ENCODE results near the gene ID4.
A peak's percentile ranks its signal among the peaks of the same experiment; 100 is the strongest.

The ID4 gene

DNA sequence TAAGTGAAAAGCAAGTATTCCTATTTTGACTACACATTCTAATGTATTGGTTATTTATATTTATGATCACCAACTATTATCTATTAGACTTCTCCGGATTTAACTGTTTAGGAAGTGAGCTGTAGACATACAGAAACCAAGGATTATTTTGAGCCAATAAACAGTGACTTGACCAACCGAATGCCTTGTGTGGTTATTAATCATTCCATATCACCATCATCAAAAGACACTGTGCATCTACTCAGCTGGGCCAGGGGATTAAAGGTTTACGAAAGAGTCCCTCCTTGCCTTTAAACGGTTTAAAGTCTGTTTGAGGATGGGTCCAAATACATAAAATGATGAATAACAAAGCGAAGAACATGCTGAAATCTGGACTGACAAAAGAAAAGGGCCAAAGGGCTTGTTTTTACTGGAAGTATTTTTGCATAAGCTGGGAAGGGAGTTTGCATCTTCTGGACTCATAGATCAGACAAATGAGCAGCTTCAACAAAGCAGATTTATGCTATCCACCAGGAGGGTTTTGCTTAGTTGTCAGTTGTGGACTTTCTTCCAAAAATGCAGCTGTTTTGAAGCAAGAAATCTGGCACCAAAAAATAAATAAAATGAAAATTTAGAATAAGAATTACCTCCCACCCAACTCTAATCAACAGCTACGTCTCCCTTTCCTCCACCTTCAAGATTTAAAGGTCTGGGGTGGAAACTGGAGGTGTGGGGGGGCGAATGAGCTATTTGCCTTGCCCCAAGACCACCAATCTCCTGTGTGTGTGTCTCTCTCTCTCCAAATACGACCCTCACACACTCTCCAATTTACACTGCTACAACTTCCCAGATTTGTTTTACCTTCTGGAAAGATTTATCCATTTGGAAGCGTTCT lies 33.6 kb upstream of the ID4 start:
- H4K91ac ChIP-seq (ENCODE audit: low read depth, low read length, poor library complexity): no peak overlapping the region
- WGBS, 2 donors (ENCODE audit: extremely low coverage in 2 of 2, insufficient read length in 2 of 2, insufficient replicate concordance in 1 of 2): no CpG with 5 or more reads among the region's 9 CpGs
- H3K36me3 ChIP-seq (replicated peaks in 1 of 2; ENCODE audit: control insufficient read depth in 2 of 2, insufficient read depth in 2 of 2, low read length in 2 of 2): no peaks in the 10 kb centered on the region

GRCh38 chr6:19804205-19805128 lies 32.7 kb upstream of the ID4 start:
- no CpG with 5 or more reads among the region's 77 CpGs for WGBS, 2 donors (ENCODE audit: extremely low coverage in 2 of 2, insufficient read length in 2 of 2, insufficient replicate concordance in 1 of 2)
- peak overlapping the region; percentile 98 for H3K18ac ChIP-seq (ENCODE audit: low read length)
- no peak overlapping the region for H2BK15ac ChIP-seq (ENCODE audit: low read length)
- peak overlapping the region; percentile 53 to 86 for H3K4me3 ChIP-seq (ENCODE audit: low read length in 2 of 2)
- H3K4me2 ChIP-seq (ENCODE audit: insufficient read depth, low read length, poor library complexity, severe bottlenecking): peak overlapping the region; percentile 75
- no peak overlapping the region for H2AK5ac ChIP-seq (ENCODE audit: low read depth, low read length)
- H3K14ac ChIP-seq (ENCODE audit: low read length): no peak overlapping the region
- H2BK12ac ChIP-seq (ENCODE audit: low read length): no peak overlapping the region
- H3K79me1 ChIP-seq (ENCODE audit: low read depth, low read length): no peaks in the 10 kb centered on the region
- DNase-seq (ENCODE audit: low spot score): peak; percentile 93
- H3K9me3 ChIP-seq (replicated peaks in 1 of 2; ENCODE audit: control insufficient read depth in 2 of 2, insufficient read depth in 1 of 2, low read depth in 1 of 2, low read length in 2 of 2): no peaks in the 10 kb centered on the region
- peak overlapping the region; percentile 96 for H2AFZ ChIP-seq (ENCODE audit: low read length)
- H4K91ac ChIP-seq (ENCODE audit: low read depth, low read length, poor library complexity): no peak overlapping the region
- H3K9ac ChIP-seq (ENCODE audit: low read depth, low read length, poor library complexity): peak overlapping the region; percentile 86
- no peak overlapping the region for H3K4ac ChIP-seq (ENCODE audit: low read length)
- H3K27me3 ChIP-seq (ENCODE audit: control insufficient read depth in 3 of 3, insufficient read depth in 3 of 3, low read depth in 1 of 3, low read length in 3 of 3): no peaks in the 10 kb centered on the region
- peak overlapping the region; percentile 60 for H3K27ac ChIP-seq (replicated peaks; ENCODE audit: low read length)
- no peaks in the 10 kb centered on the region for H3K36me3 ChIP-seq (replicated peaks in 1 of 2; ENCODE audit: control insufficient read depth in 2 of 2, insufficient read depth in 2 of 2, low read length in 2 of 2)
- H4K8ac ChIP-seq (ENCODE audit: low read depth, low read length): no peak overlapping the region
- H2BK120ac ChIP-seq (ENCODE audit: low read depth, low read length): no peak overlapping the region
- H2BK5ac ChIP-seq (ENCODE audit: low read length): peak overlapping the region; percentile 83
- H3K4me1 ChIP-seq (ENCODE audit: control insufficient read depth in 2 of 2, insufficient read depth in 1 of 2, low read depth in 1 of 2, low read length in 2 of 2): peaks cover 5 to 7% of the 10 kb centered on the region in 2 donors
- H3K23ac ChIP-seq (ENCODE audit: low read depth, low read length, poor library complexity): peak overlapping the region; percentile 62

More for the DNA sequence above, 33.6 kb upstream of the ID4 start:
- Histone ChIP-seq H2BK15ac (ENCODE audit: low read length) (no peak overlapping the region), H3K4me3 (ENCODE audit: low read length in 2 of 2) (peak overlapping the region; percentile 53 to 61), H2BK120ac (ENCODE audit: low read depth, low read length) (no peak overlapping the region), H3K4ac (ENCODE audit: low read length) (no peak overlapping the region), H3K27ac (replicated peaks; ENCODE audit: low read length) (no peak overlapping the region), H3K4me1 (ENCODE audit: control insufficient read depth in 2 of 2, insufficient read depth in 1 of 2, low read depth in 1 of 2, low read length in 2 of 2) (peaks cover 5 to 7% of the 10 kb centered on the region in 2 donors), H3K14ac (ENCODE audit: low read length) (no peak overlapping the region), H4K8ac (ENCODE audit: low read depth, low read length) (no peak overlapping the region), H3K79me1 (ENCODE audit: low read depth, low read length) (no peaks in the 10 kb centered on the region), H2AFZ (ENCODE audit: low read length) (peak overlapping the region; percentile 96), H3K4me2 (ENCODE audit: insufficient read depth, low read length, poor library complexity, severe bottlenecking) (peak overlapping the region; percentile 39), H3K9ac (ENCODE audit: low read depth, low read length, poor library complexity) (no peak overlapping the region), H2BK12ac (ENCODE audit: low read length) (no peak overlapping the region), H2BK5ac (ENCODE audit: low read length) (no peak overlapping the region), H3K18ac (ENCODE audit: low read length) (no peak overlapping the region), H3K23ac (ENCODE audit: low read depth, low read length, poor library complexity) (no peak overlapping the region), H3K27me3 (ENCODE audit: control insufficient read depth in 3 of 3, insufficient read depth in 3 of 3, low read depth in 1 of 3, low read length in 3 of 3) (no peaks in the 10 kb centered on the region), H2AK5ac (ENCODE audit: low read depth, low read length) (no peak overlapping the region), H3K9me3 (replicated peaks in 1 of 2; ENCODE audit: control insufficient read depth in 2 of 2, insufficient read depth in 1 of 2, low read depth in 1 of 2, low read length in 2 of 2) (no peaks in the 10 kb centered on the region)
- DNase-seq (ENCODE audit: low spot score): no peak

DNA sequence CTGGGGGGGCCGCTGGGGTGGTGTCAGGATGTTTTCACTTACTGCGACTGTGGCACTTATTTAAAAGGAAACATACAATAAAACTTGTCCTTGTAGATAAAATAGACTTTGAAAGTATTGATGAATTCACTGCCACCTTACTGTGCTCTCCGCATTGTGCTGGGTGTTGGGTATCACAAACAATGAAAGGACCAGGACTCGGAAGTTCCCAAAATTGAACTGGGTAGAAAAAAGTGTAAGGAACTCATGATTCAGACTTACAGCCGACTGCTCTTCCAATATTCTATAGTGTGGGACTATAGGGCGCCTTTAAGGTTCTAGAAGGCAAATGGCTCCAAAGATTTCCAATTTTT lies 32.1 kb upstream of the ID4 start:
- peak overlapping the region; percentile 67 for H3K4me2 ChIP-seq (ENCODE audit: insufficient read depth, low read length, poor library complexity, severe bottlenecking)
- WGBS, 2 donors (ENCODE audit: extremely low coverage in 2 of 2, insufficient read length in 2 of 2, insufficient replicate concordance in 1 of 2): no CpG with 5 or more reads among the region's 6 CpGs
- H2BK5ac ChIP-seq (ENCODE audit: low read length): peak overlapping the region; percentile 83
- no peaks in the 10 kb centered on the region for H3K36me3 ChIP-seq (replicated peaks in 1 of 2; ENCODE audit: control insufficient read depth in 2 of 2, insufficient read depth in 2 of 2, low read length in 2 of 2)
- H3K4me1 ChIP-seq (ENCODE audit: control insufficient read depth in 2 of 2, insufficient read depth in 1 of 2, low read depth in 1 of 2, low read length in 2 of 2): peaks cover 5 to 7% of the 10 kb centered on the region in 2 donors
- H4K91ac ChIP-seq (ENCODE audit: low read depth, low read length, poor library complexity): no peak overlapping the region
- H2BK12ac ChIP-seq (ENCODE audit: low read length): no peak overlapping the region
- no peak overlapping the region for H3K4ac ChIP-seq (ENCODE audit: low read length)
- H3K27me3 ChIP-seq (ENCODE audit: control insufficient read depth in 3 of 3, insufficient read depth in 3 of 3, low read depth in 1 of 3, low read length in 3 of 3): no peaks in the 10 kb centered on the region
- H3K14ac ChIP-seq (ENCODE audit: low read length): no peak overlapping the region
- H3K9me3 ChIP-seq (replicated peaks in 1 of 2; ENCODE audit: control insufficient read depth in 2 of 2, insufficient read depth in 1 of 2, low read depth in 1 of 2, low read length in 2 of 2): no peaks in the 10 kb centered on the region
- H2AFZ ChIP-seq (ENCODE audit: low read length): peak overlapping the region; percentile 96
- no peak overlapping the region for H2BK15ac ChIP-seq (ENCODE audit: low read length)
- H2BK120ac ChIP-seq (ENCODE audit: low read depth, low read length): no peak overlapping the region
- no peak for DNase-seq (ENCODE audit: low spot score)
- no peaks in the 10 kb centered on the region for H3K79me1 ChIP-seq (ENCODE audit: low read depth, low read length)
- H3K4me3 ChIP-seq (ENCODE audit: low read length in 2 of 2): peak overlapping the region; percentile 53 to 84
- H3K23ac ChIP-seq (ENCODE audit: low read depth, low read length, poor library complexity): peak overlapping the region; percentile 62
- no peak overlapping the region for H4K8ac ChIP-seq (ENCODE audit: low read depth, low read length)
- no peak overlapping the region for H2AK5ac ChIP-seq (ENCODE audit: low read depth, low read length)
- peak overlapping the region; percentile 60 for H3K27ac ChIP-seq (replicated peaks; ENCODE audit: low read length)
- peak overlapping the region; percentile 98 for H3K18ac ChIP-seq (ENCODE audit: low read length)
- H3K9ac ChIP-seq (ENCODE audit: low read depth, low read length, poor library complexity): peak overlapping the region; percentile 86

DNA sequence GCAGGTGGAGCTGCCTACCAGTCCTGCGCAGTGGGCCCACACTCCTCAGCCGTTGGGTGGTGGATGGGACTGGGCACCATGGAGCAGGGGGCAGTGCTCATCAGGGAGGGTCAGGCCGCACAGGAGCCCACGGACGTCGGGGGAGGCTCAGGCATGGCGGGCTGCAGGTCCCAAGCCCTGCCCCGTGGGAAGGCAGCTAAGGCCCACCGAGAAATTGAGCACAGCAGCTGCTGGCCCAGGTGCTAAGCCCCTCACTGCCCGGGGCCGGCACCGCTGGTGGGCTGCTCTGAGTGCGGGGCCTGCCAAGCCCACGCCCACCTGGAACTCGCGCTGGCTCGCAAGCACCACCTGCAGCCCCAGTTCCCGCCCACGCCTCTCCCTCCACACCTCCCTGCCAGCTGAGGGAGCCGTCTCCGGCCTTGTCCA lies 30.2 kb upstream of the ID4 start:
- H3K79me1 ChIP-seq (ENCODE audit: low read depth, low read length): no peaks in the 10 kb centered on the region
- no peak overlapping the region for H4K8ac ChIP-seq (ENCODE audit: low read depth, low read length)
- H2BK12ac ChIP-seq (ENCODE audit: low read length): peak overlapping the region; percentile 94
- H3K18ac ChIP-seq (ENCODE audit: low read length): no peak overlapping the region
- no peak overlapping the region for H4K91ac ChIP-seq (ENCODE audit: low read depth, low read length, poor library complexity)
- peaks cover 3 to 7% of the 10 kb centered on the region in 2 donors for H3K4me1 ChIP-seq (ENCODE audit: control insufficient read depth in 2 of 2, insufficient read depth in 1 of 2, low read depth in 1 of 2, low read length in 2 of 2)
- no peak overlapping the region for H3K4ac ChIP-seq (ENCODE audit: low read length)
- H2BK5ac ChIP-seq (ENCODE audit: low read length): no peak overlapping the region
- no peak overlapping the region for H2BK15ac ChIP-seq (ENCODE audit: low read length)
- no peaks in the 10 kb centered on the region for H3K36me3 ChIP-seq (replicated peaks in 1 of 2; ENCODE audit: control insufficient read depth in 2 of 2, insufficient read depth in 2 of 2, low read length in 2 of 2)
- no peaks in the 10 kb centered on the region for H3K27me3 ChIP-seq (ENCODE audit: control insufficient read depth in 3 of 3, insufficient read depth in 3 of 3, low read depth in 1 of 3, low read length in 3 of 3)
- H3K4me3 ChIP-seq (ENCODE audit: low read length in 2 of 2): no peak overlapping the region
- H3K27ac ChIP-seq (replicated peaks; ENCODE audit: low read length): no peak overlapping the region
- no peak overlapping the region for H2AFZ ChIP-seq (ENCODE audit: low read length)
- no peak overlapping the region for H3K23ac ChIP-seq (ENCODE audit: low read depth, low read length, poor library complexity)
- no peak for DNase-seq (ENCODE audit: low spot score)
- H3K14ac ChIP-seq (ENCODE audit: low read length): no peak overlapping the region
- no CpG with 5 or more reads among the region's 21 CpGs for WGBS, 2 donors (ENCODE audit: extremely low coverage in 2 of 2, insufficient read length in 2 of 2, insufficient replicate concordance in 1 of 2)
- H2AK5ac ChIP-seq (ENCODE audit: low read depth, low read length): peak overlapping the region; percentile 46
- no peak overlapping the region for H2BK120ac ChIP-seq (ENCODE audit: low read depth, low read length)
- H3K4me2 ChIP-seq (ENCODE audit: insufficient read depth, low read length, poor library complexity, severe bottlenecking): no peak overlapping the region
- no peak overlapping the region for H3K9ac ChIP-seq (ENCODE audit: low read depth, low read length, poor library complexity)
- no peaks in the 10 kb centered on the region for H3K9me3 ChIP-seq (replicated peaks in 1 of 2; ENCODE audit: control insufficient read depth in 2 of 2, insufficient read depth in 1 of 2, low read depth in 1 of 2, low read length in 2 of 2)
